ENCODE data around the gene ZNF107.
"Not testable (repeated sequence)": the region's sequence is repeated elsewhere in the genome, so short reads cannot be mapped to it uniquely, and the experiment has no call there.

Gene ZNF107

GRCh38 chr7:64651203-64651602 is 14.7 kb upstream of the ZNF107 start:
- no peak for DNase-seq

- DNase-seq, result no peak
Measured at GRCh38 chr7:64651632-64652165, 14.2 kb upstream of the ZNF107 start.

- no peak for DNase-seq
Measured at GRCh38 chr7:64653721-64654401, 12.1 kb upstream of the ZNF107 start.

DNA sequence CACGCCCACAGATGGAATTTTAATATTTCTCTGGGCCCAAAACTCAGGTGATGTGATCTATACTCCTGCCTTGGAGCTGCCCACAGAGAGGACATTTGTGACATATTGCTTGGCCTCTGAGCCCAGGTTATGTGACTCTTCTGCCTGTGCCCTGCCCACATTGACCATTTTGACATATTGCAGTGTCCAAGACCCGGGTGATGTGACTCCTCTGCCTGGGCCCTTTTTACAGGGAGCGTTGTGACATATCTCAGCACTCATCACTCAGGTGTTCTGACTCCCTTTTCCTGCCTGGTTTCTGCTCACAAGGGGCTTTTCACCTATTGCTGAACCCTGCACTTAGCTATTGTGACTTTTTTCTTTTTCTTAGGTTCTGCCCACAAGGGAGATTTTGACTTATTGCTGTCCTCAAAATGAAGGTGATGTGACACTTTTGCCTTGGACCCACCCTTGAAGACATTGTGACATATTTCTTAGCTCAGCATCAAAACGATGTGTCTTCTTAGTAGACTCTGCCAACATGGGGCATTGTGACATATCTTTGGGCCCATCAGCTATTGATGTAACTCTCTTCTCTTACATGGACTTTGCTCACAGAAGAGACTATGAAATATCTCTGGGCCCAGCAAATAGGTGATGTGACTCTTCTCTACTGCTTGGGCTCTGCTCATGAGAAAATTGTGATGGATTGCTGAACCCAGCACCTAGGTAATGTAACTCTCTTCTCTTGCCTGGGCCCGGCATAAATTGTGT is 11.0 kb upstream of the ZNF107 start:
- DNase-seq, result no peak

DNA sequence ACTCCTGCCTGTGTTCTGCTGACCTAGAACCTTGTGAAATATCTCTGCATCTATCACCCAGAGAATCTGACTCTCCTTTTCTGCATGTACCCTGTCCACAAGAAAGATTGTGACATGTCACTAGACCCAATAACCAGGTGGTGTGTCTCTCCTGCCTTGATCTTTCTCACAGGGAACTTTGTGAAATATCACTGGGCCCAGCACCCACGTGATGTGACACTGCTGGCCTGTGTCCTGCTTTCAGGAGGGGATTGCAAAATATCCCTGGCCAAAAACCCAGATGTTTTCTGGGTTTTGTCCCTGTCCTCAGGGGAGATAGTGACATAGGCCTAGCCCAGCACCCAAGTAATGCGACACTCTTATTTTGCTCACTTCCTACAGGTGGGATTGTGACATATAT is 10.1 kb upstream of the ZNF107 start:
- no peak for DNase-seq

- no peak for DNase-seq
Measured at GRCh38 chr7:64656489-64656888, 9.4 kb upstream of the ZNF107 start.

DNA sequence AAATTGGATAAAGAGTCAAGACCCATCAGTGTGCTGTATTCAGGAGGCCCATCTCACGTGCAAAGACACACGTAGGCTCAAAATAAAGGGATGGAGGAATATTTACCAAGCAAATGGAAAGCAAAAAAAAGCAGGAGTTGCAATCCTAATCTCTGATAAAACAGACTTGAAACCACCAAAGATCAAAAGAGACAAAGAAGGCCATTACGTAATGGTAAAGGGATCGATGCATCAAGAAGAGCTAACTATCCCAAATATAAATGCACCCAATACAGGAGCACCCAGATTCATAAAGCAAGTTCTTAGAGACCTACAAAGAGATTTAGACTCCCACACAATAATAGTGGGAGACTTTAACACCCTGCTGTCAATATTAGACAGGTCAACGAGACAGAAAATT is 3.8 kb upstream of the ZNF107 start:
- DNase-seq, result not testable (repeated sequence)

- DNase-seq, result no peak
Measured at GRCh38 chr7:64666663-64667050, 724 bp downstream of the ZNF107 start.

DNA sequence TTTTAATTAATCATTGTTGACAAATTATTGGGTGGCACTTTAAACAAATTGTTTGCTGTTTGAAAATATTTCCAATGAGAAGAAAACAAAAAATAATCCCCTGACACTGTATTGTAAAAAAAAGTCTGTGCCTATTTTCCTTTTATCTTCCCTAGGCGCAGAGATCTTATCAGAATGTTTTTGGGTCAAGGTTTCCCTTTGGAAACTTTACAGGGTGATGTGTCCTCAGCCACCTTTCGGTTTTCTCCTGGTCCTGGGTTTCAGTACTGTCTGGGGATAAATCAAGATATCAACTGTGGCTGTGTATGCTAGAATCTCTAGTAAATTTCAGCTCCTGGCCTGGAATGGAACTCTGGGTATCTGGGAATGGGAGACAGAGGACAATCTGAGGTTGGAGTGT is 1.4 kb downstream of the ZNF107 start:
- no peak for DNase-seq

GRCh38 chr7:64672414-64672813 is 6.5 kb downstream of the ZNF107 start:
- DNase-seq, result no peak

DNA sequence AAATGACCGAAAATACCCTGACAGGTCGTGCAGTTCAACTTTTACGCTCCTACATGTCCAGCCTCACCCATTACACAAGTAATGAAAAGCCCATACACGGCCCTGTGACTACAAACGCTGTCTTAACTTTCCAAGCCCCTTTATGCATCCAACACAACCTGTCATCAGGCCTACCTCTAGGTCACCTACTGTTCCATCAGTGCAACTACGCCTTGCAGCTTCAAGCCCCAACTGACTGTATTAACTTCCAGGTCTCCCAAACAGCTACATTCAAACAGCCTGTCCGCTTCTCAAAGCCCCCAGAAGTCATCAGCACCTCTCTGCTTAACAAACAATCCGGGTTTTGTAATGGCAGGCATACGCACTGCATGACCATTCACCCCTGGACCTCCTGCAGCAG is 19.2 kb downstream of the ZNF107 start:
- DNase-seq, result no peak

DNA sequence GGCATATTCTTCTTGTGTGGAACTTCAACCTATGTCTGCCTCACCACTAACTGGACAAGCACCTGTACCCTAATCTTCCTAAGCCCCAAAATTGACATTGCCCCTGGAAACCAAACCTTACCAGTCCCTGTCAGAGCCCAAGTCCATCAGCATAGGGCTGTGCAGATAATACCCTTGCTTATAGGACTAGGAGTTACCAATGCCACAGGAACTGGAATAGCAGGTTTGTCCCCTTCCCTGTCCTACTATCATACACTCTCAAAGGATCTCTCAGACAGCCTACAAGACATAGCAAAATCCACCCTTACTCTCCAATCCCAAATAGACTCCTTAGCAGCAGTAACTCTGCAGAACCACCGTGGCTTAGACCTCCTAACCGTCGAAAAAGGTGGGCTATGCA is 19.8 kb downstream of the ZNF107 start:
- DNase-seq, result no peak

DNA sequence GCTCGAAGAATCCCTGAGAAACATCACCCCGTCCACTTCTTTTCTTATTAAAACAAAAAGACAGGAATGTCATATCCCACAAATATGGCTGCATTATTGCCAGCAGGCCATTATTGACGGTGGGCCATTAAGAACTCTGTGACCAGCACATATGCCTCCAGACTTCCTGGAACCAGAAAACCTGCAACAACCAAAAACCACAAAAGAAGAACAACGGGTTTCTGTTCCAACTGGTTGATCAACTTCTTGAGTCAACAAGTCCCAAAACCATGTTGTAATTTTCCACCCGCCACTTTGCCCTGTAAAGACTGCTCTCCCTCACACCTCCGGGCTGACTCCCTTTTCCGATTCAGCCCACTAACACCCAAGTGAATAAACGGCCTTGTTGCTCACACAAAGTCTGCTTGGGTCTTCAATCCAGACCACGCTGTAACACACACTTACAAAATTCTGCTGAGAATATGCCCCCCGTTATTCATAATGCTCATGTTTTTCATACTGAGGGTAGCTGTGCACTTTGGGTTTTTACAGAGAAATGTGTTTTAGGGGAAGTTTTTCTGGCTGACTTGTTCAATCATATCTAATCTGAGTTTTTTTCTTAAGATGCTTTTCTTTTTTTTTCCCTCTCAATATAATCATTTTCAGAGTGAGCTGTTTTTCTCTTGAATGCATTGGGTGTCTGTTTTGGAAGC is 20.7 kb downstream of the ZNF107 start:
- DNase-seq, result no peak

DNA sequence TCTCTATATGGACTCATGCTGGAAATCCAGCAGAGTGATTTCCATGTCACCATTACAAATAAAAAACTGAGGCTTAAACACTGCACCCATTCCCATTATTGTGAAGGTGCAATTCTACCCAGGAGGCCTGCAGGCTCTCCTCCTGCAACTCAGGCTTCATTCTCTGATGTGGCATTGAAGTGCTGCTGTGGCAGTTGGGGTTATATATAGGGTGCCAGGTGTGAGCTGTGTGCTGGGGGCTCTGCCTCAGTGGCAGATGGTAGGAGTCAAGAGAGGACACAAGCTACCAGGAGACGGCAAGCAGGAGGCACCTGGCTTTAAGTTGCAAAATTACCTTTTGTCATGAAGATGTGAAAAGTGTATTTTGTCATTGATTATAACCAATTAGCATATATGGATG is 21.3 kb downstream of the ZNF107 start:
- no peak for DNase-seq

GRCh38 chr7:64688988-64689387 is 23.1 kb downstream of the ZNF107 start:
- no peak for DNase-seq

GRCh38 chr7:64691831-64692230 is 25.9 kb downstream of the ZNF107 start:
- DNase-seq, result no peak

- not testable (repeated sequence) for DNase-seq
Measured at GRCh38 chr7:64697863-64698262, 31.9 kb downstream of the ZNF107 start.

- no peak for DNase-seq
Measured at GRCh38 chr7:64706625-64707292, 40.8 kb downstream of the ZNF107 start.

- not testable (repeated sequence) for DNase-seq
Measured at GRCh38 chr7:64717896-64718295, 52.0 kb downstream of the ZNF107 start.

GRCh38 chr7:64729089-64729848 is 63.3 kb downstream of the ZNF107 start:
- no peak for DNase-seq

- DNase-seq, result no peak
Measured at GRCh38 chr7:64733550-64734240, 67.8 kb downstream of the ZNF107 start.

- DNase-seq, result no peak
Measured at GRCh38 chr7:64736575-64736974, 70.6 kb downstream of the ZNF107 start.

All from retina (tissue), 1 donor.